Measurements from ENCODE around the gene GOLGA8R.
"Not testable (repeated sequence)": the region's sequence is repeated elsewhere in the genome, so short reads cannot be mapped to it uniquely, and the experiment has no call there.

Gene GOLGA8R, protein sequence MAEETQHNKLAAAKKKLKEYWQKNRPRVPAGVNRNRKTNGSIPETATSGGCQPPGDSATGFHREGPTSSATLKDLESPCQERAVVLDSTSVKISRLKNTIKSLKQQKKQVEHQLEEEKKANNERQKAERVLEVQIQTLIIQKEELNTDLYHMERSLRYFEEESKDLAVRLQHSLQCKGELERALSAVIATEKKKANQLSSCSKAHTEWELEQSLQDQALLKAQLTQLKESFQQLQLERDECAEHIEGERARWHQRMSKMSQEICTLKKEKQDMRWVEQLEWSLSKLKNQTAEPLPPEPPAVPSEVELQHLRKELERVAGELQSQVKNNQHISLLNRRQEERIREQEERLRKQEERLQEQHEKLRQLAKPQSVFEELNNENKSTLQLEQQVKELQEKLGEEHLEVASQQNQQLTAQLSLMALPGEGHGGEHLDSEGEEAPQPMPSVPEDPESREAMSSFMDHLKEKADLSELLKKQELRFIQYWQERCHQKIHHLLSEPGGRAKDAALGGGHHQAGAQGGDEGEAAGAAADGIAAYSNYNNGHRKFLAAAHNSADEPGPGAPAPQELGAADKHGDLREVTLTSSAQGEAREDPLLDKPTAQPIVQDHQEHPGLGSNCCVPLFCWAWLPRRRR

GRCh38 chr15:30414160-30414559 lies at the start of gene GOLGA8R:
Gene GOLGA8R (minus strand): TSS chr15:30414260. CDS start chr15:30414162, 98 bp downstream.
- DNase-seq (ENCODE audit: low spot score); POLR2A ChIA-PET (ENCODE audit: low non-redundant PET); H3K27ac ChIP-seq; CTCF ChIA-PET: not testable (repeated sequence)

DNA sequence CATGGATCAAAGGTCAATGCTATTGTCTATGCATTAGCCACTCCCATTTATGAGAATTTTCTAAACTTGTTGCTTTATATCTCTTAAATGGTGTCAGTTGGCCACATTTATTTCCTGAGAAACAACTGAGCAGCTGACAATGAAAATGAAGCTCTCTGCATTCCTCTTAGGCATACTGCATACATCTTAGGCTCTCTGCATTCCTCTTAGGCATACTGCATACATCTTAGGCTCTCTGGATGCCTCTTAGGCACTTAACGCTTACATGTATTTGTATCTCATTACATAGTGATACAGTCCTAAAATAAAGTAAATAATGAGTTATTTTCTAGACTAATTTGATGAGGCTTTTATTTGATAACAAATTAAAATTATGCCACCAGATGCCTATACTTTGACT lies 49.8 kb upstream of the GOLGA8R start:
- H3K27ac ChIP-seq; DNase-seq (ENCODE audit: low spot score); CTCF ChIA-PET; POLR2A ChIA-PET (ENCODE audit: low non-redundant PET): not testable (repeated sequence)

GRCh38 chr15:30462176-30462575 lies 48.1 kb upstream of the GOLGA8R start:
- DNase-seq (ENCODE audit: low spot score); CTCF ChIA-PET; POLR2A ChIA-PET (ENCODE audit: low non-redundant PET); H3K27ac ChIP-seq: not testable (repeated sequence)

DNA sequence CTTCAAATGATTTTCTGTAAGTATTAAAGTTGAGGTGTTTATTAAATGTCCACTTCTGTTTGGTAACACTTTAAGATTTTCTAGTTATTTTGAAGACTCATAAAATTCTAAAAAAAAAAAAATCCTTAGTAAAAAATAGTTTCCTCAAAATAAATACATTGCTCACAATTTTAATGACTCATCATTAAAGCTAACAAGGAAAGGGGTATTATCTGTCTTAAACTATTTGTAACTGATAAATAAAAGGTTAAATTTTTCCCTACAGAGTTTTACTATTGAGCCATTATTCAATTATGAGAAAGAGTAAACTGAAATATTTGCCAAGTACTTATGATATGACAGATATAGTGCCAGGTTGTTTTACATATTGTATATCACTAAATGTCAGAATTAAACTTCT lies 38.6 kb upstream of the GOLGA8R start:
- DNase-seq (ENCODE audit: low spot score); POLR2A ChIA-PET (ENCODE audit: low non-redundant PET); H3K27ac ChIP-seq; CTCF ChIA-PET: not testable (repeated sequence)

DNA sequence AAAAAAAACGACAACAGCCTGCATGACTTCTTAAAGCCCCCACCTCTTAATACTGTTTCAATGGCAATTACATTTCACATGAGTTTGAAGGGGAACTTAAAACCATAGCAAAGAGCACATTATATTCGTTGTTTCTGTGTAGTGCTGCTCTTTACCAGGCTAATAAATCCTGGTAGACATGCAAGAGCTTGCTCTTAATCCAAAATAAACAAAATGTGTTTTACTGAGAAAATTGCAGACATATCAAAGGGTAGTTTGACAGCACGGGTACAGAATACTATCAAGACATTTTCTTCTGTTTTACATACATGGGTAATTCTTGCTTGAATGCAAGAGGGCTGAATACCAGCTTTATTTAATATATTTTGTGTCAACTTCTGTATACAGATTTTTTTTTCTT lies 24.3 kb upstream of the GOLGA8R start:
- H3K27ac ChIP-seq; CTCF ChIA-PET; DNase-seq (ENCODE audit: low spot score); POLR2A ChIA-PET (ENCODE audit: low non-redundant PET): not testable (repeated sequence)

- H3K27ac ChIP-seq; CTCF ChIA-PET; POLR2A ChIA-PET (ENCODE audit: low non-redundant PET); DNase-seq (ENCODE audit: low spot score): not testable (repeated sequence)
Measured at GRCh38 chr15:30435878-30436277, 21.8 kb upstream of the GOLGA8R start.

- CTCF ChIA-PET, result not testable (repeated sequence)
Measured at GRCh38 chr15:30420723-30421122, 6.7 kb upstream of the GOLGA8R start.

DNA sequence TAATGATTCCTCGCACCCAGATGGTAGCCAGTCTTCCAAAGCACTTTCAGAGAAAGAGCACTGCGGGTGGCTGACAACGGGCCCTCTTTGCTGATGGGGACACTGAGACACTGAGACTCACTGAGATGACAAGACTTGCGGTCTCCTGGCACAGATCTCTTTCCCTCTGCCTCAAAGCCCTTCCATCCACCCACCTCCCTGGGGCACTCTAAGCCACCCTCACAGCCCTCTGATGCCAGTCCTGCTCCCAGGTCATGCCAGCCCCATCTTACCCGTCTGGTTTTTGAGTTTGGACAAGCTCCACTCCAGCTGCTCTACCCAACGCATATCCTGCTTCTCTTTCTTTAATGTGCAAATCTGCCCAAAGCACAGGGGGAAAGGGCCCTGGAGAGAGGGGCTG lies 6.4 kb downstream of the GOLGA8R start:
- CTCF ChIA-PET; POLR2A ChIA-PET (ENCODE audit: low non-redundant PET); DNase-seq (ENCODE audit: low spot score); H3K27ac ChIP-seq: not testable (repeated sequence)

More at GRCh38 chr15:30420723-30421122, 6.7 kb upstream of the GOLGA8R start:
- H3K27ac ChIP-seq; POLR2A ChIA-PET (ENCODE audit: low non-redundant PET); DNase-seq (ENCODE audit: low spot score): not testable (repeated sequence)

GRCh38 chr15:30398988-30399387 lies 15.1 kb downstream of the GOLGA8R start:
- POLR2A ChIA-PET (ENCODE audit: low non-redundant PET); H3K27ac ChIP-seq; DNase-seq (ENCODE audit: low spot score); CTCF ChIA-PET: not testable (repeated sequence)

DNA sequence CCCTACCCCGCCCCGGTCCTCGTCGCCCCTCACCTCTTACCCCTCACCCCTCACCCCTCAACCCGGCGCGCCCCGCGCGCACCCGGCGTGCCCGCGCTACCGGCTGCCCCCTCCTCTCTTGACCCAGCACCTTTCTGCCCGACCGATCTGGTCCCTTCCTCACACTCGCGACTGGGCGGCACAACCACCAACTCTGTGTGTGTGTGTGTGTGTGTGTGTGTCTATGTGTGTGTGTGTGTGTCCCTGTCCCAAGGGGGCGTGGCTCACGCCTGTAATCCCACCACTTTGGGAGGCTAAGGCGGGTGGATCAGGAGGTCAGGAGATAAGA lies 20.4 kb downstream of the GOLGA8R start:
- H3K27ac ChIP-seq; CTCF ChIA-PET; DNase-seq (ENCODE audit: low spot score); POLR2A ChIA-PET (ENCODE audit: low non-redundant PET): not testable (repeated sequence)

DNA sequence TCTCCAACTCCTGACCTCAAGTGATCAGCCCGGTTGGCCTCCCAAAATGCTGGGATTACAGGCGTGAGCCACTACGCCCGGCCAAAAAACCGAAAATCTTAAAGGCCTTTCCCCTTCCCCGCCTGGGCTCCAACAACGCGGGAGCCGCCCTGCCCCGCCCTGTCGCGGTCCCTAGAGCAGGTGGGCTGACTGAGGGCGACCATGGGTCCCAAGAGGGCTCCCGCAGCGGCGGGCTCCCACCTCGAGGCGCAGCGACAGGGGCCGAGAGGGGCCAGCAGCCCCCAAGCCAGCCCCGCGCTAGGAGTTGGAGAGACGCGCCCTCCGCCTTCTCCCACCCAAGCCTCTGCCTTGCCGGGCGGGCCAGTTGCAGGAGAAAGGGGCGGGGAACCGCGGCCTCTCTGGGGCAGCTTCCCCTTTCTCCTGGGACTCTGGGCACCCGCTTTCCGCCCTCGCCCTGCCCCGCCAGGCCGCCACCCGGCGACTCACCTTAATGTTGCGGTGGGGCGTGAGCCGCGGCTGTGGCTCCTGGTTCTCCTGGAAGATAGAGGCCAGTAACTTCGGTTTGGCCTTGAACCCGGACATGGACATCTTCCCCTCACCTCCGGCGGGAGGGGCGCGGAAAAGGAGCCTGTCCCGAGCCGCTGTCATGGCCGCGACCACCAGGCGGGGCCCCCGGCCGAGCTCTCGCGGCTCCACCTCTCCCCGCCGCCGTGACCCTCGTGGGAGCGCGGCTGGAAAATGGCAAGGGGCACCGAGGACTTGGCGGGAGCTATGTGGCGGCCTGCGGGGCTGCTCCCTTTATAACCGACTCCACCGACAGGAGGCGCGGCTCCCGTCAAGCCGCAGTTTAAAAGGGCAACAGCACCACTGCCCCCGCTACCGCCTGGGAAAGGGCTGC lies 21.0 kb downstream of the GOLGA8R start, which contains the start of gene CHRFAM7A:
Gene CHRFAM7A, minus strand, starts transcription at position 775 of the 898 bp plus-strand sequence. CDS start 10,189 bp downstream, outside the sequence.
- DNase-seq (ENCODE audit: low spot score); POLR2A ChIA-PET (ENCODE audit: low non-redundant PET); CTCF ChIA-PET; H3K27ac ChIP-seq: not testable (repeated sequence)

DNA sequence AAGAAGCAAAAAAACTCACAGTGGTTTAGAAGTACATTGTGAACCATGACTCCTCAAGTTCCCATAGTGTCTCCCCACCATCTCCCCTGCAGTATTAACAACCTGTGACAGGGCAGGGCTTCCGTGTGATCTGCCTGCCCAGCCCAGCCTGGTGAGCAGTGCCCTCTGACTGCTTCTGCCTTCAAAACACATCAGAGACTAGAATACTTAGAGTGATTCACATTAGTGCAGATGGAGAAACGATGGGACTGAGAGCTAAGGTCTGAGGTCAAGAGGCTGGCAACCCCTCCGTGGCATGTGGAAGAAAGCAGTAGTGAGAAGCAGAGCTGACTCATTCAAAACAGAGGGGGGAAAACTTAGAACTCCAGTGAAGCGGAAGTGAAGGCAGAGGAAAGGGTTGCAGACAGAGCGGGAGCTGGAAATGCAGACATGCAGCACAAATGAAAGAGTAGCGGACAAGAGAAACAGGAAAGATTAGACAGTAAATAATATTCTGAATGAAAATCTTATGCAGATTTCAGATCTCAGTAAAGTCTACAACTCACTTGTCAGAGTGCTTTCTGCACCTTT lies 27.7 kb downstream of the GOLGA8R start:
- POLR2A ChIA-PET (ENCODE audit: low non-redundant PET); H3K27ac ChIP-seq; CTCF ChIA-PET; DNase-seq (ENCODE audit: low spot score): not testable (repeated sequence)

DNA sequence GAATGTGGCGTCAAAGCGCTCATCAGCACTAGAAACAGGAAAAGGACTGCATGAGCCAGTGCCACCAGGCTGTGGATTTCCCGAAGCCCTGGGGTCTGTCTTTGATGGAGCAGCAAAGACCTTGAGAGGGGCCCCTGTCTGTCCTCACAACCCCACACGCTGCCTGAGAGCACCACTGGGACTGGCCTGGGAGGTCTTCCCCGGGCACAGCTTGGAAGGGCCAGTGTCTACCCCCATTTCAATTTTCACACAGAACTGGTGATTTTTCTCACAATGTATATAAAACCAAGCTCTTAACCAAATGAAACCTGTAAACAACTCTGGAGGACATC lies 37.0 kb downstream of the GOLGA8R start:
- H3K27ac ChIP-seq; CTCF ChIA-PET; POLR2A ChIA-PET (ENCODE audit: low non-redundant PET); DNase-seq (ENCODE audit: low spot score): not testable (repeated sequence)

GRCh38 chr15:30376375-30377081 lies 37.5 kb downstream of the GOLGA8R start:
- DNase-seq (ENCODE audit: low spot score); POLR2A ChIA-PET (ENCODE audit: low non-redundant PET); CTCF ChIA-PET; H3K27ac ChIP-seq: not testable (repeated sequence)

GRCh38 chr15:30375872-30376271 lies 38.2 kb downstream of the GOLGA8R start:
- H3K27ac ChIP-seq; CTCF ChIA-PET; DNase-seq (ENCODE audit: low spot score); POLR2A ChIA-PET (ENCODE audit: low non-redundant PET): not testable (repeated sequence)

DNA sequence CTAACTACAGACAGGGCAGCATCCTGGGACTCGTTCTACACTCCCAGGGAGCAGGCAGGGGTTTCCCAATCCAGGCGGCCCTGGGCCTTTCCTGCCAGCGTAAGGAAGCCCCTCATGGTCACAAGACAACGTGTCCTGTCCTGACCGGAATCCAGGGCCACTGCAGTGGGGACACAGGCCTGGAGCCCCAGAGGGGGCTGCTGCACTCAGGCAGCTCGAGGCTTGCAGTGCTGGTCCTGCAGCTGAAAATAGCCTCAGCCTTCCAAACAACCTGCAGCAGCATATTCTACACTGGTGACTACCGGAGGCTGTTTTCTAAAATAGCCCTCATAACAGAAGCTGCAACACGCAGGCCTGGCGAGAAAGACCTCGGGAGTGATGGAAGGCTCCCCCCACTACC lies 39.2 kb downstream of the GOLGA8R start:
- H3K27ac ChIP-seq; POLR2A ChIA-PET (ENCODE audit: low non-redundant PET); DNase-seq (ENCODE audit: low spot score); CTCF ChIA-PET: not testable (repeated sequence)

DNA sequence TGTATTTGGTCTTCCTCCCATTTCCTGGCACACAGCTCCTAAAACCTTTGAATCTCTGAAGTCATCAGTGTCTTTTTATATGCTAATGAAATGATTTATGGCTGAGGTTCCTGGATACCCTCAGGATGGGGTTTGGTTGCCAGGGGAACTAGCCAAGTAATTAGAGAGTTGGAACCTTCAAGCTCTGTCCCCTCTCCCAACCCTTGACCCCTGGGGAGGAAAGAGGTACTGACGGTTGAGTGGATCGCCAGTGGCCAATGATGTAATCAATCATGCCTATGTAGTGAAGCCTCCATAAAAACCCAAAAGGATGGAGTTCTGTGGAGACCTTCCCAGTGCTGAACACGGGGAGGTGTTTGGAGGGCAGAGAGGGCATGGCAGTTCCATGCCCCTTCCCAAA lies 45.8 kb downstream of the GOLGA8R start:
- POLR2A ChIA-PET (ENCODE audit: low non-redundant PET); CTCF ChIA-PET; H3K27ac ChIP-seq; DNase-seq (ENCODE audit: low spot score): not testable (repeated sequence)

Data from RWPE1 (cell line).